Keratinocyte (primary cell): ENCODE results near the gene MVB12B. TPM values are rescaled to one million over a fixed set of nuclear protein-coding genes. Genes with fewer than 3 reads are reported as not detected.

Source experiments
- DNase-seq: peaks from one replicate; pipeline ENCODE4 v3.0.0-alpha.2; 2011; ENCODE audit warnings: low read depth, missing footprints, low spot score
- FAIRE-seq: peaks from 2 replicates; lab custom pipeline; 2011; peaks lifted over from hg19 to GRCh38; lab: Jason Lieb, UNC
- H2AFZ ChIP-seq: 2 replicates; pipeline ENCODE4 v1.6.0; 2012; ENCODE audit warnings: low read length, control low read depth, inconsistent platforms; ENCODE audit not compliant: control insufficient read depth
- H3K27ac ChIP-seq: 2 replicates; pipeline ENCODE4 v1.5.1; 2011; ENCODE audit warnings: low read length; ENCODE audit not compliant: control insufficient read depth, insufficient read depth
- H3K27me3 ChIP-seq: 3 replicates; pipeline ENCODE4 v1.6.0; 2011; ENCODE audit warnings: low read length; ENCODE audit not compliant: control insufficient read depth, insufficient read depth; ENCODE audit errors: extremely low read depth
- H3K36me3 ChIP-seq, 2 experiments: 2 replicates in 1 of 2; 3 replicates in 1 of 2; pipeline ENCODE4 v1.5.1; 2011; ENCODE audit warnings: low read length in 2 of 2, mild to moderate bottlenecking in 1 of 2; ENCODE audit not compliant: control insufficient read depth in 2 of 2, insufficient read depth in 2 of 2; ENCODE audit errors: extremely low read depth in 1 of 2
- H3K4me1 ChIP-seq: 3 replicates; pipeline ENCODE4 v1.5.1; 2011; ENCODE audit warnings: low read length; ENCODE audit not compliant: control insufficient read depth, insufficient read depth; ENCODE audit errors: extremely low read depth
- H3K4me2 ChIP-seq: 3 replicates; pipeline ENCODE4 v1.6.0; 2011; ENCODE audit warnings: low read depth, low read length; ENCODE audit not compliant: control insufficient read depth, insufficient read depth; ENCODE audit errors: extremely low read depth
- H3K4me3 ChIP-seq, 3 experiments: fragments of 200-600 bp in 1 of 3; sonication (generic) in 1 of 3; 2 replicates in 2 of 3; 3 replicates in 1 of 3; pipeline ENCODE4 v1.5.1; 2011 to 2016; ENCODE audit warnings: low read length in 3 of 3, mild to moderate bottlenecking in 3 of 3, control low read depth in 2 of 3, inconsistent platforms in 1 of 3, low read depth in 1 of 3, mixed read lengths in 1 of 3, mixed run types in 1 of 3, moderate library complexity in 1 of 3; ENCODE audit not compliant: control insufficient read depth in 2 of 3, insufficient read depth in 2 of 3; ENCODE audit errors: extremely low read depth in 1 of 3
- H3K79me2 ChIP-seq: 2 replicates; pipeline ENCODE4 v1.6.0; 2012; ENCODE audit warnings: low read length; ENCODE audit not compliant: control insufficient read depth, insufficient read depth
- H3K9ac ChIP-seq: 3 replicates; pipeline ENCODE4 v1.6.0; 2011; ENCODE audit warnings: low read length; ENCODE audit not compliant: control insufficient read depth, insufficient read depth; ENCODE audit errors: extremely low read depth
- H3K9me1 ChIP-seq: 3 replicates; pipeline ENCODE4 v1.6.0; 2011; ENCODE audit warnings: low read length; ENCODE audit not compliant: control insufficient read depth, insufficient read depth; ENCODE audit errors: extremely low read depth
- H3K9me3 ChIP-seq: 2 replicates; pipeline ENCODE4 v1.5.1; 2012; ENCODE audit warnings: low read depth, low read length; ENCODE audit not compliant: control insufficient read depth
- H4K20me1 ChIP-seq: 3 replicates; pipeline ENCODE4 v1.6.0; 2011; ENCODE audit warnings: low read length; ENCODE audit not compliant: control insufficient read depth, insufficient read depth; ENCODE audit errors: extremely low read depth
- CTCF ChIP-seq, 3 experiments: IDR thresholded peaks in 1 of 3; conservative IDR thresholded peaks in 1 of 3; optimal IDR thresholded peaks in 1 of 3; 2 replicates in 2 of 3; 3 replicates in 1 of 3; pipeline versions ENCODE3 to v1.5.1; 2011; ENCODE audit warnings: low read length in 3 of 3, mild to moderate bottlenecking in 3 of 3, moderate library complexity in 2 of 3, control low read depth in 1 of 3, inconsistent platforms in 1 of 3; ENCODE audit not compliant: insufficient read depth in 2 of 3; ENCODE audit errors: extremely low read depth in 1 of 3
- EZH2 ChIP-seq: IDR thresholded peaks from one replicate; pipeline ENCODE4 v1.6.1; 2012; ENCODE audit warnings: inconsistent platforms, mild to moderate bottlenecking, low read length, moderate library complexity
- dilution Hi-C: fragments of 300-500 bp; cut with MboI; formaldehyde crosslinking; loops from one replicate; pipeline ENCODE4 v1.7.0; 2020; ENCODE audit warnings: low sequenced_read_pairs; ENCODE audit not compliant: extremely low pct_ligation_motif_present
- polyA plus RNA-seq, 5 experiments: library from polyadenylated mRNA; depleted of rRNA in 3 of 5; stranded (reverse) in 3 of 5; stranded (forward) in 1 of 5; unstranded in 1 of 5; fragments of >200 nt; gene quantifications; 1 replicate in 1 of 5; 2 replicates in 3 of 5; 3 replicates in 1 of 5; pipeline versions ENCODE4 v1.2.1 to v1.2.3, GENCODE V29; 2011 to 2012; ENCODE audit warnings: missing spikeins in 2 of 5, low read depth in 1 of 5, low replicate concordance in 1 of 5

The MVB12B gene
- polyA plus RNA-seq, 1 donor (not counting 4 experiments of a cell fraction or from before 2014, with no cell fraction given): 1.2 TPM

DNA sequence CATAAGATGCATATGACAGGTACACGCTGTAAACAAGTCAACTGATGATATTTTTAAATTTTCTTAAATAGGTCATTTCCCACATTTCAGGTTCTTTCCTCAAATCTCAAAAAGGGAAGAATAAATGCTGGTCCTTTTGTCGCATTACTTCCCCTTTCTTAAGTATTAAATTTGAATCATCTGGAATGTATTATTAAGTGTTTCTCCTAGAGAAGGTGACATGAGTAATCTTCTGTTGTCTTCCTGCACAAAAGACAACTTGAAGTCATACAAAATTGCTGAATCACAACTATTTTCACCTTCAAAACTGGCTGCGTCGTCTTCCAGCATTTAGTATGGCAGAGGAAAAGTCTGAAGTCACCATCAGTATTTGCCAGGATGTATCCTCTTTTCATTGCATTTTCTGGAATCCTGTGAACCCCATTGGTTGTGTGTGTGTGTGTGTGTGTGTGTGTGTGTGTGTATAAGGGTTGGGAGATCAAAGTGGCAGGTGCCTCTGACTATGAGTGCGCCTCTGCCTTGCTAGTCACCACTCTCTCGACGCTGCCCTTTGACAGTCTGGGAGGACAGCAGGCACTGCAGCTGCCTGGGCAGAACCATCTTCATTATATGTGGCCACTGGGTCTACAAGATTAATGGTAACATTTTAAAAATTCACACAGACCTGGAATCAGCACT is 86.9 kb downstream of the MVB12B start:
- no peaks in the 10 kb centered on the region for H3K9me1 ChIP-seq
- no peaks in the 10 kb centered on the region for H3K9me3 ChIP-seq
- no peaks in the 10 kb centered on the region for H3K36me3 ChIP-seq
- no peak for FAIRE-seq
- no peak overlapping the region for H3K9ac ChIP-seq
- no peaks in the 10 kb centered on the region for H3K27me3 ChIP-seq
- dilution Hi-C loops: no loop called here
- no peak for TF ChIP-seq EZH2
- TF ChIP-seq CTCF (optimal IDR thresholded peaks at IDR 0.05 in 1 of 3, IDR thresholded peaks at IDR 0.05 in 1 of 3, conservative IDR thresholded peaks at IDR 0.05 in 1 of 3; ENCODE audit: extremely low read depth in 1 of 3, insufficient read depth in 2 of 3, low read length in 3 of 3): no peak
- DNase-seq: no peak
- no peaks in the 10 kb centered on the region for H3K4me1 ChIP-seq
- no peaks in the 10 kb centered on the region for H4K20me1 ChIP-seq
- H3K79me2 ChIP-seq: no peaks in the 10 kb centered on the region
- H3K4me2 ChIP-seq: no peak overlapping the region
- H3K4me3 ChIP-seq: no peak overlapping the region
- H3K27ac ChIP-seq: no peak overlapping the region
- H2AFZ ChIP-seq: no peak overlapping the region

DNA sequence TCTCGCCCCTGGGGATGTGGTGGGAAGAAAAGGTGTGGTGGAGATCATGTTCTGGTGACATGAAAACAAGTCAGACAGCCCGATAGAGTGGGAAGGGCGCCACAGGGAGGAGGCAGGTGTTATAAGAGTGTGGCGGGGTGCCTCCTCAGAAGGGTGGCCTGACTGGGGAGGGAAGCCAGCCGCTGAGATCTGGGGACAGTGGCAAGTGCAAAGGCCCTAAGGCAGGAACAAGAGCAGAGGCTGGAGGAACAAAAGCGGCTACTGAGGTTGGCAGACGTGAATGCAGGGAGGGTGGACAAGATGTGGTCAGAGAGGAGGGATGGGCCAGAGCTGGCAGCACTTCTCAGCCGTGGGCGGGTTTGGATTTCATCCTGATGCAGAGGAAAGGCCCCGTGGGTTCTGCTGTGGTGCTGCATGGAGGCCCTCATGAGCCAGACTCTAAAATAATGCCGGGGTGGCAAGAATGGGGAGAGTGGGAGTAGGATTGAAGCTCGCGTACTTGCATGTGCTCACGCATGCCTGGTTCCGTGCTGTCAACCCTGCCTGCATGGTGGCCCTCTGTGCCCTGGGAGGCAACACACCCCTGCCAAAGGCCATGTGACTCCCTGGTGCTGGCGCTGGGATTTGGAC is 89.2 kb downstream of the MVB12B start:
- no peak overlapping the region for H2AFZ ChIP-seq
- H3K4me3 ChIP-seq: no peak overlapping the region
- H3K27ac ChIP-seq: no peak overlapping the region
- H3K9ac ChIP-seq: no peak overlapping the region
- FAIRE-seq (no peak), DNase-seq (no peak)
- dilution Hi-C loops: no loop called here
- H3K79me2 ChIP-seq: no peaks in the 10 kb centered on the region
- H3K4me1 ChIP-seq: peaks cover 4% of the 10 kb centered on the region
- no peaks in the 10 kb centered on the region for H3K27me3 ChIP-seq
- no peak overlapping the region for H3K4me2 ChIP-seq
- TF ChIP-seq EZH2 (no peak), CTCF (optimal IDR thresholded peaks at IDR 0.05 in 1 of 3, IDR thresholded peaks at IDR 0.05 in 1 of 3, conservative IDR thresholded peaks at IDR 0.05 in 1 of 3; ENCODE audit: extremely low read depth in 1 of 3, insufficient read depth in 2 of 3, low read length in 3 of 3) (no peak)
- H3K36me3 ChIP-seq: no peaks in the 10 kb centered on the region
- no peaks in the 10 kb centered on the region for H4K20me1 ChIP-seq
- no peaks in the 10 kb centered on the region for H3K9me1 ChIP-seq
- H3K9me3 ChIP-seq: no peaks in the 10 kb centered on the region
